ENCODE measurements around the gene ACOXL.
"Not testable (repeated sequence)": the region's sequence is repeated elsewhere in the genome, so short reads cannot be mapped to it uniquely, and the experiment has no call there.

The ACOXL gene

GRCh38 chr2:111072220-111072871 is 340.0 kb downstream of the ACOXL start:
- DNase-seq = no peak

- not testable (repeated sequence) for DNase-seq
These were observed 350.3 kb downstream of the ACOXL start for GRCh38 chr2:111082659-111083058.

GRCh38 chr2:111091811-111092211 is 359.4 kb downstream of the ACOXL start:
- DNase-seq = no peak

DNA sequence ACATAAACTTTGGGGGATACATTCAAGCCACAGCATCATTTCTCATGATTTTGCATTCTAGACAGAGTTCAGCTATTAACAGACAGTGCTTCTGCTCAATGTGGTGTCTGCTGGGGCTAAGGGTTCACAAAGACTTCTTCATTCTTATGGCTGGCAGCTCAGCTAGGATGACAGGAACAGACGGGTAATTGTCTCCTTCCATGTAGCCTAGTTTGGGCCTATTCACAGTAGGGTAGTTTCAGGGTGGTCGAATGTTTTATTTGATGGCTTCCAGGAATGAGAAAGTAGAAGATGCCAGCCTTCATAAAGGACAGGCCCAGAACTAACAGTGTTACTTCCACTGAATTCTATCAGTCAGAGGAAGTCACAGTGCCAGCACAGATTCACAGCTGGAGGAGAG is 362.3 kb downstream of the ACOXL start:
- no peak for DNase-seq

DNA sequence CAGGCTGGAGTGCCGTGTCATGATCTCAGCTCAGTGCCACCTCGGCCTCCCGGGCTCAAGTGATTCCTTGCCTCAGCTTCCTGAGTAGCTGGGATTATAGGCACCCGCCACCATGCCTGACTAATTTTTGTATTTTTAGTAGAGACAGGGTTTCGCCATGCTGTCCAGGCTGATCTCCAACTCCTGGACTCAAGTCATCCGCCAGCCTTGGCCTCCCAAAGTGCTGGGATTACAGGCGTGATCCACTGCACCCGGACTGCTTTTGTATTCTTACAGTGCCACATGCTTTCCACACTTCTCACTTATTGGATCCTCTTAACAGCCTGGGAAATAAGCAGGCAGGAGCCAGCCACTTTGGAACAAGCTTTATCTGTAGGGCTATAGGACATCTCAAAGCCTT is 363.1 kb downstream of the ACOXL start:
- DNase-seq = no peak

DNA sequence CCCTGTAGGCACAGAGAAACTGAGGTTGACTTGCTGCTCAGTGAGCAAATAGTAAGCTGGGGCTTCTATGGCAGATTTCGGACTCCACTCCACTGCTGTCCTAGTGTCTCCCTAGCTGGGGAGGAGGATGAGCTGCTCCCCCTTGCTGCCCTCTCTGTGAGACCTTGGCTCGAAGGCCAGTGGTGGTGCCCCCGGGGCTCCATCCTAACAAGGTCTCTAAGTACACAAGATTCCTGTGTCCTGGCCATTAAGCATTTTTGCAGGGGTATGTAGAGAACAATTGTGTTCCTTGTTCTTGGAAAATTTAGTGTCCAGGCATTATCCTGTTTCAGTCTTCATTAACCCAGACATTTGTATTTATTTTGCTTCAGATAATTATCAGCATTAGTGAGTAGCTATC is 367.0 kb downstream of the ACOXL start:
- no peak for DNase-seq

- no peak for DNase-seq
These were observed 367.9 kb downstream of the ACOXL start for GRCh38 chr2:111100087-111100764.

GRCh38 chr2:111100765-111101162 is 368.4 kb downstream of the ACOXL start:
- peak; percentile 7 for DNase-seq

GRCh38 chr2:111101592-111101991 is 369.2 kb downstream of the ACOXL start:
- no peak for DNase-seq

DNA sequence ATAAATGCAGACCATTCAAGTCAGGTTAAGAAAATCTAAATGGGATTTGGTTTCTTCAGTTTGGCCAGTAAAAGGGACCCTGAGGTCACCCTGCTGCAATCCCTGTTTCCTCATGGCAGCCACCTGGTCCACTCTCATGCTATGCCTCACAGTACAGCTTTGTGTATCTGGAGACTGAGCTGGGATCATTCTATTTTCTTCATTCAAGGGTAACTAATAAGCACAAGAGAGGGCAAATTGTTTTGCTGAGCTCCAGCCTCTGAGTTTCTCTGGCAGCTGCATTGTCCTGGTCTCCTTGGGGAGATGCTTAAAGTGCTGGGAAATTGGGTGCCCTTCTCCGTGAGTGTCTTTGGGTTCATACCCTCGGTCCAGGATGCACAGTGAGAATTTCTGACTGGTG is 369.8 kb downstream of the ACOXL start:
- no peak for DNase-seq

- DNase-seq = no peak
These were observed 373.6 kb downstream of the ACOXL start for GRCh38 chr2:111105926-111106325.

- DNase-seq = no peak
These were observed 374.3 kb downstream of the ACOXL start for GRCh38 chr2:111106706-111107105.

DNA sequence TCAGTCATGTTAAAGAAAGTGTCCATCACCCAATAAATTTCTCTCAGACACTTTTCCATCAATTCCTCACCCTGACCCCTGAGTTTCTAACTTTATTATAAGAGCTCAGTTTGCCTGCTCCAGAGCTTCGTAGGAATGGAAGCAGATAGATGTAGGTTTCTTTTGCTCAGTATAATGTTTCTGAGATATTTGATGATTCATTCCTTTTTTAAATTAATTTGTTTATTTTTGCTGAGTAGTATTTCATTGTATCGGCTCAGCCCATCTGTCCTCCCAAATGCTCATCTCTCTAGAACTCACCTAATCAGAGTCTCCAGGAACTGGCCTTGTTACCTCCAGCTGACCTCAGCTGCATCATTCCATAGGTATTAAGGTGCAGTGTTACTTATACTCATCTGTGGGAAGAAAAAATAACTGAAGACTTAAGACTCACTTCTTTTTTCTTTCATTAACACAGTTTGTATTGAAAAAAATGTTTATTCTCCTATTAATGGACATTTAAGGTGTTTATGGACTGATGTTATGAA is 376.4 kb downstream of the ACOXL start:
- DNase-seq = no peak

DNA sequence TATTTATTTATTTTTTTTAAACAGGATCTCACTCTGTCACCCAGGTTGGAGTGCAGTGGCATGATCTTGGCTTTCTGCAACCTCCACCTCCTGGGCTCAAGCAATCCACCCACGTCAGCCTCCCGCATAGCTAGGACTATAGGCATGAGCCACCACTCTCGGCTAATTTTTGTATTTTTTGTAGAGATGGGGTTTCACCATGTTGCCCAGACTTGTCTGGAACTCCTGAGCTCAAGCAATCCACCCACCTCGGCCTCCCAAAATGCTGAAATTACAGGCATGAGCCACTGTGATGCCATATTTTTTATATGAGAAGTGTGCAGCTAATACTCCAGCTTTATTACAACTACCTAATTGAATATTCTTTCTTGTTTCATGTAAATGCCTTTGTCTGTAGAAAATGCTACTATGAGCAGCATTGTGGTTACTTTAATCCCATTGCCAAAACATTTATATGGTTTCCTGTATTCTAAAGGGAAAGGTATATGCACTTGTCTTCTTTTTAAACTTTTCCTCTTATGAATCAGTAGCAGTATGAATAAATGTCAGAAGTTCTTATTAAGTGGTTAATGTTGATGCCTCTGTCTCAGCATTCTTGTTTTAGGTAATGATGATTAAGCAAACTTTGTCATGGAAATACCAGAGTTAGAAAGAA is 378.9 kb downstream of the ACOXL start:
- DNase-seq = no peak

- DNase-seq = no peak
These were observed 381.5 kb downstream of the ACOXL start for GRCh38 chr2:111113838-111114237.

GRCh38 chr2:111116011-111116746 is 383.8 kb downstream of the ACOXL start:
- no peak for DNase-seq

GRCh38 chr2:111116843-111117597 is 384.6 kb downstream of the ACOXL start:
- peak; percentile 76 for DNase-seq

DNA sequence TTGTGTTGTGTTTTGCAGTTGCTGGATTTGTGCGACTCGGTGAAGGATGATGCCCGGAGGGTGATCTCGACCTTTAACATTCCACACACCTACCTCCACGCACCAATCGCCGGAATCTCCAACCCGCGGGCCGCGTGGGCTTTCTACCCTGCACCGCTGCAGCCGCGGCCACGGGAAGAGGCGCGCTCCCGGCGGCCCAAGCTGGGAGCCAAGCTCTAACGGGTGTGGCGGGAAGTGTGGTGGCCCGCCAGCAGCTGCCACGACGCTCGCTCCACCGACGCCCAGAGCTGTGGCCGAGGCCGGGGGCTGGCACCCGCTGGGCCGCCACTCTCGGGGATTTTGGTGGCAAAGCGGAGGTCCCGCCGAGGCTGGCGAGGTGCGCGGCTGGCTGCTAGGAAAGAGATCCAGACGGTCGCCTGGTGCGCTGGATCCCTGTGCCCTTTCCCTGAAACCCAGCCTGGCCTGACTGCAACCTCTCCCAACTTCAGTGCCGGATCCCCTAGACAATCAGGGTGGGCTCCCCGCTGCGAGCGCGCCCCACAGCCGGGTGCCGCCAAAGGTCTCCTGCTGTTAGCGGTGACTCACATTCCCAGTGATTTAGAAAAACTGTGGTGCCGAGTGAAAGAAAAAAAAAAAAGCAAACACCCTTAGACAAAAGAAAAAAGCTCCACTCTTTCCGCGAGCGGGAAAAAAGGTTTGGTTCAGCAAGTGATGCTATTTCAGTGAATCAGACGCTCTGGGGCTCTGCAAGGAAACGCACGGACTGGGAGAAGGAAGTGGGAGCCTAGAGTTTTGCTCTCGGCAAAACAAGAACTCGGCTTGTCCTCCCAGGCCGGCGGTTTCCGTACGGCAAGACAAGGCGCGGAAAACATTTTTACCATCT is 385.5 kb downstream of the ACOXL start:
- DNase-seq = peak; percentile 19

- DNase-seq = peak; percentile 8
These were observed 386.2 kb downstream of the ACOXL start for GRCh38 chr2:111118481-111118980.

DNA sequence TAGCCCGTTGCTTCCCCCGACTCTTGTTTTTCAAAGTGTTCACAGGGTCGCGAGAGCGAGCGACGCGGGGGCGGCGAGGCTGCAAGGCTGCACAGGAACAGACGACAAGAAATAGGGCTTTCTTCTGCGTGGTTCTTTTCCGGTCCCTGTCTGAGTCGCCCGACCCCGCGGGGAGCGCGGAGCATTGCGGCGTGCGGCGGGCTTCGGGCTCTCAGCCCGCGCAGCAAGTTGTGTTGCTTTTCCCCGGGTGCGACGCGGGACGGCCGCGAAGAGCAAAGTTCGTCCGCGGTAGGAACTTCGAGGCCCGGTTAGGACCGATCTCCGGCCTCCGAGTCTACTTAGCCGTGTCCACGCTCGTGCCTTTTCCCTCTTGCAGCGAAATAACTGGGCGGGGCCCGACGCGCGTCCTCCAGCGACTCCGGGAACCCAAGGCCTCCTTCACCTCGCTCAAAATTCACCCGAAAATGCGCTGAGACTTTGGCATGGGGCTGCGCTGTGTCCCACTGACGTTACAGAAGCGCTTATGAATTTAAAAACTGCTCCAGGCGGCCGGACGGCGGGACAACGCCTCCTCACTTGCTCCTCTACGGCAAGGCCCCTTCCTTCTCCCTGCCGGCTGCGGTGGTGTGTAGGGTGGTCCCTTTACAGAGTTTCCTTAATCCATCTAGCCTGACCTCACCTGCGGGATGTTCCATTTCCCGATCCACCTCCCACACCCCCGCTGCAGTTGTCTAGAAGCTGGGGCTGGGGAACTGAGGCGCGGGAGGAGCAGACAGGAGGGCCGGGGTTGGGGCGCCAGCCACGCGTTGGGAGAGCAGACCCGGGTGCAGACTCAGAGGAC is 386.8 kb downstream of the ACOXL start:
- DNase-seq = peak; percentile 39
